Mesodermal cell (in vitro differentiated cells): ENCODE results near the gene NOL4L.

Experiments used
- H3K27ac ChIP-seq: 2 replicates; pipeline ENCODE4 v1.7.0; 2013; ENCODE audit warnings: mild to moderate bottlenecking, low read depth, low read length, moderate library complexity; ENCODE audit not compliant: severe bottlenecking
- H3K36me3 ChIP-seq: 2 replicates; pipeline ENCODE4 v1.7.1; 2013; ENCODE audit warnings: mild to moderate bottlenecking, low read length, moderate library complexity; ENCODE audit not compliant: control insufficient read depth, insufficient read depth
- H3K4me1 ChIP-seq: one replicate; pipeline ENCODE4 v1.7.1; 2013; ENCODE audit warnings: mild to moderate bottlenecking, low read length; ENCODE audit not compliant: insufficient read depth, control insufficient read depth, poor library complexity, severe bottlenecking
- H3K4me3 ChIP-seq: 2 replicates; pipeline ENCODE4 v1.7.0; 2013; ENCODE audit warnings: low read length, control low read depth, mild to moderate bottlenecking; ENCODE audit not compliant: insufficient read depth, poor library complexity, severe bottlenecking; ENCODE audit errors: extremely low read depth
- H3K9me3 ChIP-seq: 2 replicates; pipeline ENCODE4 v1.7.1; 2013; ENCODE audit warnings: mild to moderate bottlenecking, low read length, moderate library complexity; ENCODE audit not compliant: control insufficient read depth
- WGBS, 2 experiments: methylation state at CpG; one replicate each; pipeline ENCODE4 v1.1.5; 2013; ENCODE audit warnings: missing lambda C conversion rate in 2 of 2; ENCODE audit not compliant: insufficient coverage in 2 of 2; 5-methylcytosine and 5-hydroxymethylcytosine counted together

Gene NOL4L

DNA sequence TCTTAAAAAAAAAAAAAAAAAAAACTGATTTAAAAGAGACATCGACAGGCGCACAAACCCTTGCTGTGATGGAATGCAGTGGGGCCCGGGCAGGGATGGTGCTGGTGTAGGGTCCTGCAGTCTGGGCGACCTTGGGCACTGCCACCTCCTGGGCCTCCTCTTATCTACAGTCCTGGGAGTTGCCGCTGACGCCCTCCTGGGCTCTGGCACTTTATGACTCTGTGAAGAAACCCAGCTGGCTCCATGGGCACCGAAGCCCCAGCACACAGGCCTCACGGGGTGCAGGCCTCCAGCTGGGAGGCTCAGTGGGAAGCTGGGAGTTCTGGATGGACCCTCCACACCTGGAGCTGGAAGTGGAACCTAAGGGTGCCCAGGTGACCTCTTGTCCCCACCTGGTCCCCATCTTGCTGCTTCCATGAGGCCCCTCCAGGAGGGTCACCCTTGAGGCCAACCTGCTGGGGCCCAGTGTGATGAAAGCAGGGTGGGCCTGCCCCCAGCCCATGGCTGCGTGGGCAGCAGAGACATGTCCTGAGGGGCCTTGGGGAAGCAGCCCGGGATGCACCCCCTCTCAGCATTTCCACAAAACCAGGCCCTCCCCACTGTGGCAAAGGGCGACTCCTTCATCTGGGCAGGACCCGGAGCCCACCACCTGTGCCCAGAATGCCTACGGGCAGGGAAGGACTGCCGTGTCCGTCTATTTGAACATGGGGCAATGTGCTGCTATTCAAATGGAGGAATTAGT lies 122.1 kb downstream of the NOL4L start:
- no peak overlapping the region for H3K4me3 ChIP-seq
- no peaks in the 10 kb centered on the region for H3K9me3 ChIP-seq
- 95 to 97% methylated on average over 10 to 13 of the region's 15 CpGs for WGBS, 2 experiments
- H3K27ac ChIP-seq: peak overlapping the region; percentile 29
- H3K36me3 ChIP-seq: peaks cover 78% of the 10 kb centered on the region
- peaks cover 42% of the 10 kb centered on the region for H3K4me1 ChIP-seq

DNA sequence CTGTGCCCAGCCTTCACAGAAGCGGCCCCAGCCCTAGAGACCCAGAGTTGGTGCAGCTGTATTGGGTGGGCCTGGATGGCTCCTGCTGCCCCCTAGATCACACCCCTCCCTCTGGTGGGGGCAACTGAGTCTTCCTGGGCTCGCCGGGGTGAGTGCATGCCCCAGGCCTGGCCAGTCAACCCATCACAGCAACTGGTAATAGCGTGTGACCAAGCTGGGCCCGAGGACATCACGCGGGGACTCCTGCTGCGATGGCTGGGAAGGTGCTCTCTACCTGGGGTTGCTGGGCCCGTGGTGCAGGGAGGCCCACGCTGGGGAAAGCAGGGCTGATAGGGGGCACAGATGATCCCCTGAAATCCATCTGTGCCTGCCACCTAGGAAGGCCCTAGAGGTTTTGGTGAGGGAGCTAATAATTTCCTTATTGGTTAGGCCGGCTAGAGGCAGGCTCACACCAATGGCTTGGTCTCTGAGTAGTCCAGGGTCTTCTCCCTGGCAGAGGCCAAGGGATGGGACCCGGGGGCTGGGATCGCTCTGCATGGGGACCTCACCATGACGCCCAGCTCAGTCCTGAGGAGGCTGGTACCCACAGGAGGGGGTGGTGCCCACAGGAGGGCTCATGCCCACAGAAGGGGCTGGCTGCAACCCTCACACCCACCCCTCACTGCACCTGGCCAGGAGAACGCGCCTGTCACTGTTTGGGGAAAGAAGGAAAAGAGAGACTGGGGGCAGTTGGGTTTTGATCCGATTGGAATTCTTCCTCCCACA lies 123.1 kb downstream of the NOL4L start:
- no peaks in the 10 kb centered on the region for H3K9me3 ChIP-seq
- 92 to 98% methylated on average over 12 to 13 of the region's 17 CpGs for WGBS, 2 experiments
- H3K4me3 ChIP-seq: no peak overlapping the region
- H3K36me3 ChIP-seq: peaks cover 69% of the 10 kb centered on the region
- peaks cover 47% of the 10 kb centered on the region for H3K4me1 ChIP-seq
- no peak overlapping the region for H3K27ac ChIP-seq

DNA sequence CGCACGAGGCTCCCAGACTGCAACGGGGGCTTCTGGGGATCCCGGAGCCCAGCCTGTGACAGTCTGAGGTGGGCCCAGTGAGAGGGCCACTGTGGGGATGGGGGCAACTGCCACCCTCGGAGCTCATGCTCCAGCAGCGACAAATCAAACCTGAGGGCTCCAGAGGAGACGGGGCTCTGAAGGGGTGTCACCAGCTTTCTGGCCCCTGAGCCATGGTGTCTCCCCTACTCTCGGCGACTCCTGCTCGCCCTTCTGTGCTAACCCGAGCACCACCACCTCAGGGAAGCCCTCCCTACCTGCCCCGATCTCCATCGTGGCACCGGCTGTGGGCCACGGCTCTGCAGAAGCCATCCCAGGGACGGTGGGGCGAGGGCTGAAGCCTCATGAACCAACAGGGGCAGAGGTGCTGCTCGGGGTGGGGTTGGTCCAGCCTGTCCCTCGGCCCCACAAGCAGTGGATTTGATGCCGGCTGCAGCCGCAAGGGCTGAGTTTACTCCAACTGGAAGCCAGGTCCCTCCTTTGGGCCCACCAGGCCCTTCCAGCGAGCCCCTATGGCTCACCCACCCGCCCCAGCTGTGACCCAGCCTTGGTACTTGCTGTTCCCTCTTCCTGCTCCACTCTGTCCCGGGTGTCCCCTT lies 124.3 kb downstream of the NOL4L start:
- 94 to 97% methylated on average over 20 to 21 of the region's 24 CpGs for WGBS, 2 experiments
- peaks cover 72% of the 10 kb centered on the region for H3K36me3 ChIP-seq
- peaks cover 48% of the 10 kb centered on the region for H3K4me1 ChIP-seq
- H3K27ac ChIP-seq: peak overlapping the region; percentile 29
- H3K4me3 ChIP-seq: no peak overlapping the region
- H3K9me3 ChIP-seq: no peaks in the 10 kb centered on the region

DNA sequence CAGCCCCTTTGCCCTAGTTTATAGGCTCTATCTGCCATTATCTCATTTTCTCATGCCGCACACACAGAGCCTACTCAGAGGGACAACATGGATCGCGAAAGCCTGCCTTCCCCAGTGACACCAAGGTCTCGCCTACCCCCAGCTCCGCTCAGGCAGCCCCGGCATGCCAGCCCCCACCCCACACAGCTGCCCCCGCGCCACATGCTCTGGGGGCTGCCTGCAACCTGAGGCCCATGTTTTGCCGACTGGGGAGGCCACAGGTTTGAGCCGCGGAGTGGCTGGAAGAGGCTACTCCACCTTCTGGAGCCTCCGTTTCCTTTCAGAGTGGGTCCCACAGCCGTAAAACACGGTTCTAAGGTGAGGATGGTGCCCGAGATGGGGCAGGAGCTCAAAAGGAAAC lies 124.9 kb downstream of the NOL4L start:
- H3K4me1 ChIP-seq: peaks cover 42% of the 10 kb centered on the region

DNA sequence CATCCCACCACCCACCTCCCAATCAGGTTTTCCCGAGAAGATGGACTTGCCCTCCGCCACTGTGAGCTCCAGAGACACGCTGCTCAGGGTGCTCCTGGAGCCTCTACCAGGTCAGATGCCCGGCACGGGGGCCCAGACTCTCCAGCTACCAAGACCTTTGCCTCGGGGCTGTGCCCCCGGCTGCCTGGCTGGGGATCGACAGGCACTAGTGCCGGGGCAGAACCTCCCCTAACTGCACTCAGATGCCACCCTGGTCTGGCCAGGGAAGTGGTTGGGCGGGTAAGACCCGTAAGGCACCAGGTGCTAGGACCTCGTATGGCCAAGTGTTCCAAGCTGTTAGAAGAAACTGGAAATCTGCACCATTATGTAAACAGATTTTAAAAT lies 126.3 kb downstream of the NOL4L start:
- Histone ChIP-seq H3K36me3 (peaks cover 72% of the 10 kb centered on the region), H3K9me3 (no peaks in the 10 kb centered on the region), H3K4me3 (no peak overlapping the region), H3K27ac (no peak overlapping the region), H3K4me1 (peaks cover 28% of the 10 kb centered on the region)
- WGBS, 2 experiments: 95 to 99% methylated on average over 10 to 11 of the region's 12 CpGs

More for the DNA sequence above, 124.9 kb downstream of the NOL4L start:
- Histone ChIP-seq H3K36me3 (peaks cover 72% of the 10 kb centered on the region), H3K27ac (peak overlapping the region; percentile 29), H3K9me3 (no peaks in the 10 kb centered on the region), H3K4me3 (no peak overlapping the region)
- 95 to 98% methylated on average over 12 to 13 of the region's 15 CpGs for WGBS, 2 experiments

DNA sequence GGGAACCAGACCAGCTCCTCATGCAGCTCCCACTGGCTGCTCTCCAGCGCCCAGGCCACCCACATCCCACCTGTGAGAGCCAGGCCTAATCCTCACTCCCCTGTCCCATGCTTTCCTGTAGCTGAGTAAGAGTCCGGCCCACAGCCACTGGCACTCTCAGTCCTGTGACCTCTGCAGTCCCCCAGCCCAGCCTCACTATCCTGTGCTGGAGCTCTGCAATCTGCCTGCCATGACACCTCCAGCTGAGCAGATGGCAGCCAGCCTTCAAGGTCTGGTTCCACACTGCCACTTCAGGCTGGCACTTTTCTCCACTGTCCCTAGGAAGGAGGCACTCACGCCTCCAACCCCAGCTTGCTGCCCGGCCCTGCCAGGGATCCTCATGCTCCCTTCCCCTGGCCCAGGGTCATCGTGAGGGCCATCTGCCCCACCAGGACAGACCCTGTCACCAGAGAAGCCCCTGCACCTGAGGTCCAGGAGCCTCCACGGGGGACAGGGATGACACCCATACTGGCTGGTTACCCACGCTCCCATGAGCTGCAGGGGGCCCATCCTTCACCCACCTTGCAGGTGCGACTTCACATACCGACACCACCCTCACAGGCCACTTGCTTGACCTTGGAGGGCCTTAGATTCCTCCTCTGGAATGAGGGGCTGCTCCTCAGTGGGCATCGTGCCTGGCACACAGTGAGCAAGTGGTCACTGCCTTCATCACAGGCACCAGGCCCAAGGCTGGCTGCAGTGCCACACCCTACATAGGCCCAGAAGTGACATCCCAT lies 126.9 kb downstream of the NOL4L start:
- H3K36me3 ChIP-seq: peaks cover 72% of the 10 kb centered on the region
- H3K4me3 ChIP-seq: peak overlapping the region; percentile 36
- no peaks in the 10 kb centered on the region for H3K9me3 ChIP-seq
- 88 to 92% methylated on average over 7 to 9 of the region's 10 CpGs for WGBS, 2 experiments
- peak overlapping the region; percentile 96 for H3K27ac ChIP-seq
- H3K4me1 ChIP-seq: peaks cover 25% of the 10 kb centered on the region

DNA sequence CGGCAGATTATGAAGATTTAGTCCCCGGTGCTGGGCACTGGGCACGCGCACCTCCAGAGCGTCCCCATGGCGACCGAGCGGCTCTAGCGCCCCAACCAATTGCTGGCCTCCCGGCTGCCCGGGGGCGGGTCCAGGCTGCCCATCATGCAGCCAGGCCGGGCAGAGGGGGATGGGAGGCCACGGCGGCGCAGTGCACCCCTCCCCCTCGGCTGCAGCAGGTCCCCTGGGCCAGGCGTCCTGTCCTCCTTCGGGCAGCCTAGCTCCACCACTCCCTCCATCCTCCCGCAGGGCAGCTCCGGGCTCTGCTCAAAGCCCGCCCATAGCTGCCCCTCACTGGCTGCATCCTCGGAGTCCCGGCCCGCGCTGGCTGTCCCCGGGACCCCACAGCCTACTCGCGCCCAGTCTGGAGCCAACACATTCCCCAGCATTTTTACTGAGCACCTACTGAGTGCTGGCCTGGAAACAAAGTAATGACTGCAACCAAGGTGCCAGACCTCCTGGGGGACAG lies 127.6 kb downstream of the NOL4L start:
- Histone ChIP-seq H3K27ac (peak overlapping the region; percentile 96), H3K36me3 (peaks cover 73% of the 10 kb centered on the region), H3K4me1 (peaks cover 26% of the 10 kb centered on the region), H3K4me3 (peak overlapping the region; percentile 36), H3K9me3 (no peaks in the 10 kb centered on the region)
- WGBS, 2 experiments: 1 to 3% methylated on average over 15 to 29 of the region's 29 CpGs

DNA sequence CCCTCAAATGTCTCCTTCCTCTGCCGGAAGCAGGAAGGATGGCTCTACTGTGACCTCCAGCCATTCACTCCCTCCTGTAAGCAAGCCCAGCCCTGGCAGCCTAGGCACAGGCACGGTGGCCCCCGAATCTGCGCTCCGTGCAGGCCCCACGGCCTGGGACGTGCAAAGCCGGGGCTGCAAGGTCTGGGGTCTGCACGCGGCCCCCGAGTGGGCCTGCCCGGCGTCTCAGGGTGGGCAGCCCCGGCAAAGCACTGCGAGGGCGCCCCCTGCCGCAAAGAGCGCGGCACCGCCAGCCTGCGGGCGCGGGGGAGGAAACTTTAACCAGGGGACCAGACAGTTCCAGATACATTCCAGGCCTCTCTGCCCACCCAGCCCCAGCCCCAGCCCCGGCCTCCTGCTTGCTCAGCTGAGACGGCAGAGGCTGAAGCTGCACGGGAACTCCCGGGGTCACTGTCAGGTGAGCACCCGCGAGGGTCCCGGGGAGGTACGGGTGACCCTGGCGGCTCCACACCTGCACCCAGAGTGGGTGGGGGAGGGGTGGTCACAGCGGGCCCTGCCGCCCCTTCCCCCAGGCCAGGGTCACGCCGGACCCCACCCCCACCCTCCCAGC lies 128.2 kb downstream of the NOL4L start:
- H3K27ac ChIP-seq: peak overlapping the region; percentile 96
- peaks cover 32% of the 10 kb centered on the region for H3K4me1 ChIP-seq
- peaks cover 74% of the 10 kb centered on the region for H3K36me3 ChIP-seq
- H3K9me3 ChIP-seq: no peaks in the 10 kb centered on the region
- peak overlapping the region; percentile 36 for H3K4me3 ChIP-seq
- WGBS, 2 experiments: 6 to 7% methylated on average over 24 to 25 of the region's 36 CpGs

DNA sequence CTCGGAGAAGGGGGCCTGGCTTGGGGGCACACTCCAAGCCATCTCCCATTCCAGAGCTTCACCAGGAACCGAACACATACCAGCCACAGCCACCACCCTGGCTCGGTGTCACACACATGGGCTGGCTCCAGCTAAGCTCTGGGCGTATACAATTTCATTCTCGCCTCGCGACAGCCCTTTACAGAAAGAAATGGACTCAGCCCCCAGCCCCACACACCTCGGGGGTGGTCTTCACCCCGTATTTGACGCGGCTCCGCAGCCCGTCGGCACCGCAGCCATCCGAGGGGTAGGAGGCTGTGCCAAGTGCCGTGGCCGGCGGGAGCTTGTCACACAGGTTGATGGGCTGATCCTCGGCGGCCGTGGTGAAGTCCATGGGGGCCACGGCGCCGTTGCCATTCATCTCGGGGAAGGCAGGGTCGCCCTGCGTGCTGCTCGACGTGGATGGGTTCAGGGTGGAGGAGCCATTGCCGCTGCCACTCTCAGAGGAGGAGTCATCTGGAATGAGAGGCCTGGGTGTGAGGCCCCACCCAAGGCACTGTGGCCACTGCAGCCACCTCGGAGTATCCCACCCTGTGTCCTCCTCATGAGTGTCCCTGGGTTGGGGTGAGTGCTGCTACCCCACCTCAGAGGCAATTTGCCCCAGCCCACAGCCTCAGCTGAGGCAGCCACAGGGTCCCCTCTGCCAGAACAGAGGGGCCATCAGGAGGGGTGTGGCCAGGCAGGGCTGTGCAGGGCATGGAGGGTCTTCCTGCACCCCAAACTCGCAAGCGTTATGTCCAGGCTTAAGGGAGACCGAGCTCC lies 129.0 kb downstream of the NOL4L start:
- 95 to 97% methylated on average over 33 to 34 of the region's 35 CpGs for WGBS, 2 experiments
- H3K27ac ChIP-seq: peak overlapping the region; percentile 96
- peak overlapping the region; percentile 8 for H3K4me3 ChIP-seq

More for the DNA sequence above, 129.0 kb downstream of the NOL4L start:
- Histone ChIP-seq H3K4me1 (peaks cover 36% of the 10 kb centered on the region), H3K9me3 (no peaks in the 10 kb centered on the region), H3K36me3 (peaks cover 76% of the 10 kb centered on the region)
